ENCODE results near the gene MICALL1.
"Not testable (repeated sequence)": the region's sequence is repeated elsewhere in the genome, so short reads cannot be mapped to it uniquely, and the experiment has no call there.

MICALL1 gene

DNA sequence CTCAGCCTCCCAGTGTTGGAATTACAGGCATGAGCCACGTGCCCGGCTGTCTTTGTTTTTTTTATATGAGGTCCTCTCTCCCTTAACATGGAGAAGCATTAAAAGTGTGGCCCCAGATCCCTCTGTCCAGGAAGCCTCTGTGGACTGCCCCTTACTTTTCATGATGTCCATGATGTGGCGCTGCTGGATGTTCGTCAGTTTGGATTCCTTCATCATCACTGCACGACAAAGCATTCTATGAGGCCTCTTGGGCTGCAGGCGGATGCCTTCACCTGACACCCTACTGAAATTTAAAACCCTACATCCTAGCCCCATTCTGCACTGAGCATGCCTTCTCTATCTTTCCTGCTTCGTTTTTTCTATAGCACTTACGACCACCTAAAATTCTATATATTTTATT, 45.2 kb downstream of the MICALL1 start:
- TF ChIP-seq, protein P1, sequence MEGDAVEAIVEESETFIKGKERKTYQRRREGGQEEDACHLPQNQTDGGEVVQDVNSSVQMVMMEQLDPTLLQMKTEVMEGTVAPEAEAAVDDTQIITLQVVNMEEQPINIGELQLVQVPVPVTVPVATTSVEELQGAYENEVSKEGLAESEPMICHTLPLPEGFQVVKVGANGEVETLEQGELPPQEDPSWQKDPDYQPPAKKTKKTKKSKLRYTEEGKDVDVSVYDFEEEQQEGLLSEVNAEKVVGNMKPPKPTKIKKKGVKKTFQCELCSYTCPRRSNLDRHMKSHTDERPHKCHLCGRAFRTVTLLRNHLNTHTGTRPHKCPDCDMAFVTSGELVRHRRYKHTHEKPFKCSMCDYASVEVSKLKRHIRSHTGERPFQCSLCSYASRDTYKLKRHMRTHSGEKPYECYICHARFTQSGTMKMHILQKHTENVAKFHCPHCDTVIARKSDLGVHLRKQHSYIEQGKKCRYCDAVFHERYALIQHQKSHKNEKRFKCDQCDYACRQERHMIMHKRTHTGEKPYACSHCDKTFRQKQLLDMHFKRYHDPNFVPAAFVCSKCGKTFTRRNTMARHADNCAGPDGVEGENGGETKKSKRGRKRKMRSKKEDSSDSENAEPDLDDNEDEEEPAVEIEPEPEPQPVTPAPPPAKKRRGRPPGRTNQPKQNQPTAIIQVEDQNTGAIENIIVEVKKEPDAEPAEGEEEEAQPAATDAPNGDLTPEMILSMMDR (IDR thresholded peaks at IDR 0.05; ENCODE audit: insufficient read depth, low read depth, low read length, missing control alignments), result peak; percentile 11
- DNase-seq (ENCODE audit: low read depth), result peak; percentile 47

DNA sequence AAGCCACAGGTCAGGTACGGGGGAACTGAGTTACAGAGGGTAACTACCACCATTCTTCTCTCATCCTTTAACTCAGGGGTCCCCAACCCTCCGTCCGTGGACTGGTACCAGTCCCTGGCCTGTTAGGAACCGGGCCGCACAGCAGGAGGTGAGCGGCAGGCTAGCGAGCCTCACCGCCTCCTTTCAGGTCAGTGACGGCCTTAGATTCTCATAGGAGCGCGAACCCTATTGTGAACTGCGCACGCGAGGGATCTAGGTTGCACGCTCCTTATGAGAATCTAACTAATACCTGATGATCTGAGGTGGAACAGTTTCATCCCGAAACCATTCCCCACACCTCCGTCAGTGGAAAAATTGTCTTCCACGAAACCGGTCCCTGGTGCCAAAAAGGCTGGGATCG, 46.5 kb downstream of the MICALL1 start:
- DNase-seq (ENCODE audit: low read depth), result not testable (repeated sequence)
- H3K4me3 ChIP-seq (ENCODE audit: low read length), result peak overlapping the region; percentile 98

More for the DNA sequence above, 45.2 kb downstream of the MICALL1 start:
- no peak overlapping the region for H3K4me3 ChIP-seq (ENCODE audit: low read length)

DNA sequence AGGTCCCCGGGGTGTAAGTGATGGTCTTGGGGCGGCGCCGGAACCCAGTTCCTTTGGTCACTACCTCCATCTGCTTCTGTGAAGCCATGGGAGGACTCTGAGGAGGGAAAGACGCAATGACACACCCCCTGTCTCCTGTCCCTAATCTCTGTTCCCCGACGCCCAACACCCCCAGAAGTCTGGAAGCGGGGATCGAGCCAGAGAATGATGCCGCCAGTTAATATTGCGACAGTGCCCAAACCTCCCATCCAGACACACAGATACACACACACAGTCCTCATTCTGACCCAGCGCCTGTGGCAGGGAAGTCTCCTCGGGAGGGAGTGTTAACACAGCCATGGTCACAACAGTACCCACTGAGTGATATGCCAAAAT, 47.0 kb downstream of the MICALL1 start:
- peak; percentile 50 for DNase-seq (ENCODE audit: low read depth)
- TF ChIP-seq, protein P1 (IDR thresholded peaks at IDR 0.05; ENCODE audit: insufficient read depth, low read depth, low read length, missing control alignments), result no peak
- peak overlapping the region; percentile 98 for H3K4me3 ChIP-seq (ENCODE audit: low read length)

DNA sequence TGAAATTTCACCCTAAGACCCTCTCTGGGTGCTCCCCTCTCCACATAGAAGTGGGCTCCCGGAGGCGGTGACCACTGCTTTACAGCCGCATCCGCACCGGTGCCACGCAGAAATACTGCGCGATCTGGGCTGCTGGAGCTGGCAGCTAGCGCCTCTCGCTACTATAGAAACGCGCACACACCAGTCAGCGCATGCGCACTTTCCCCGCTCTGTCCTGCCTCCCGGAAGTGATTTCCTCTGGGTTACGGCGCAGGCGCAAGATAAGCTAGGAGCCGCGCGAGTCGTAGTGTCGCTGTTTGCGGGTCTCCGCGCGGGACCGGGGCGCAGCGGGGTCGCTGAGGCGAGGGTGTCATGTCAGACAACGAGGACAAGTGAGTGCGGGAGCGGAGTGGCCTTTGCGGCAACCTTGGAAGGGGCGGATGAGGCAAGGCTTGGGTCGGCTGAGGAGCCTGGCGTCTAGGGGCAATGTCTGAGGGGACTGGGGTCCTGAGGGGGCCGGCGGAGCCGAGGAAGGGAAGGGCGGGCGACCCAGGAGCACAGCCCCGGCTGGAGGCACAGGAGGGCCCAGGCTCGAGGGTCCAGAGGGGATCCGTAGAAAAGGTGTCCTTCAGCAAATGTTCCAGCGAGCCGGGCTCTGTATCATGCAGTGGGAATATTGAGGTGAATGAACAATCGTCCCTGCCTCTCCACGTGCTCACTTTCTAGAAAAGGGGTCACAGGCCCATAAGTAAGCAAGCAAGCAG, 47.5 kb downstream of the MICALL1 start, which contains the start of the genes C22orf23 and POLR2F:
Gene C22orf23, minus strand, starts transcription at position 165 of the 743 bp plus-strand sequence. CDS start 452 bp downstream, outside the sequence.
Gene POLR2F, plus strand, starts transcription at position 263 of the 743 bp plus-strand sequence. Its CDS starts 89 bp downstream, at position 352.
- H3K4me3 ChIP-seq (ENCODE audit: low read length), result peak within 1 kb of the TSS; percentile 98
- peak; percentile 94 for DNase-seq (ENCODE audit: low read depth)
- TF ChIP-seq, protein P1 (IDR thresholded peaks at IDR 0.05; ENCODE audit: insufficient read depth, low read depth, low read length, missing control alignments), result no peak

DNA sequence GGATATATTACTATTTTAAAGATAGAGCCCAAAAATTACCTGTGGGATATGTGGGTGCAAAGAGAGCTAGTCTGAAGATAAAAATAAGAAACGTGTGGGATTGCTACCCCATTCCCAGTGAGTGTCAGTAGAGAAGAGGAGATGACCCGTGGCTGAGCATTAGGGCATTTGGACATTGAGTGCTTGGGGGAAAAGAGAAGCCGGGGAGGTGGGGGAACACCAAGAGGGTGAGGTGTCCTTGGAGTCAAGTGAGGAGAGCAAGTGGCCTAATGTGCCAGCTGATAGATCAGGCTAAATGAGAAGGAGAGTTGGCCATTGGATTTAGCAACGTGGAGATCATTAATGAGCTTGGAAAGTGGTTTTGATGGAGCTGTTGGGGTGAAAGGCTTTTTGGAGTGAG, 48.6 kb downstream of the MICALL1 start:
- H3K4me3 ChIP-seq (ENCODE audit: low read length), result peak overlapping the region; percentile 98
- TF ChIP-seq, protein P1 (IDR thresholded peaks at IDR 0.05; ENCODE audit: insufficient read depth, low read depth, low read length, missing control alignments), result no peak
- DNase-seq (ENCODE audit: low read depth), result no peak

DNA sequence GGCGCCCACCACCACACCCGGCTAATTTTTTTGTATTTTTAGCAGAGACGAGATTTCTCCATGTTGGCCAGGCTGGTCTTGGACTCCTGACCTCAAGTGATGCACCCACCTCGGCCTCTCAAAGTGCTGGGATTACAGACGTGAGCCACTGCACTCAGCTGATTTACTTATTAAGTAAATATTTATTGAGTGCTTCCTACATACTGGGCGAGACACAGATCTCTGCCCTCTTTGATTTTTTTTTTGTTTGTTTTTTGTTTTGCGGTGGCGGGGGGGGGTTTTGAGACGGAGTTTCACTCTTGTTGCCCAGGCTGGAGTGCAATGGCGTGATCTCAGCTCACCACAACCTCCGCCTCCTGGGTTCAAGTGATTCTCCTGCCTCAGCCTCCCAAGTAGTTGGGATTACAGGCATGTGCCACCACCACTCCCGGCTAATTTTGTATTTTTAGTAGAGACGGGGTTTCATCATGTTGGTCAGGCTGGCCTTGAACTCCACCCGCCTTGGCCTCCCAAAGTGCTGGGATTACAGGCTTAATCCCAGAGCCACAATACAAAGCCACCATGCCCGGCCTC, 49.8 kb downstream of the MICALL1 start:
- not testable (repeated sequence) for H3K4me3 ChIP-seq (ENCODE audit: low read length); DNase-seq (ENCODE audit: low read depth)

DNA sequence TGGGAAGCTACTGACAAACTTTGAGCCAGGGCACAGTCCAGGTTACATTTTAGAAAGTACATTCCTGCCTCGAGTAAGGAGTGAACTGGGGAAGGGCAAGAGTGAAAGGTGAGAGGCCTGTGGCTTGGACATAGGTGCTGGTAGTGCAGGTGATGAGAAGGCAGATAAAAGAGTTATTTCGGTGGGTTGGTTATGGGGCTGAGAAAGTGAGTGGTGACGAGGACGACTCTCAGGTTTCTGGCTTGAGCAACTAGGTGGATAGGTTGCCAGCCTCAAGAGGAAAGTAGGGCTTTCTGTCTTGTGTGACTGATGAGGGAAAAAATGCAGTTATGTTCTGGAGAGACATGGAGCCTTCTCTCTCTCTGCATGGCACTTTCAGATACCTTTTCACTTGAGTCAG, 51.1 kb downstream of the MICALL1 start:
- DNase-seq (ENCODE audit: low read depth), result no peak
- no peak overlapping the region for H3K4me3 ChIP-seq (ENCODE audit: low read length)
- TF ChIP-seq, protein P1 (IDR thresholded peaks at IDR 0.05; ENCODE audit: insufficient read depth, low read depth, low read length, missing control alignments), result no peak

All from epithelial cell of esophagus (primary cell).